LNCaP clone FGC (cell line): Measurements from ENCODE around the gene SMARCA4.

ENCODE experiments used
- DNase-seq: peaks from one replicate; pipeline ENCODE4 v3.0.0-alpha.2; 2011; ENCODE audit warnings: low read depth
- H3K4me3 ChIP-seq: 2 replicates; pipeline ENCODE4 v1.5.1; 2011; ENCODE audit warnings: mild to moderate bottlenecking, low read depth, low read length, control low read depth
- CTCF ChIP-seq: IDR thresholded peaks from 2 replicates; pipeline ENCODE4 v1.5.1; 2012; ENCODE audit warnings: mild to moderate bottlenecking; ENCODE audit not compliant: control insufficient read depth, insufficient read depth; ENCODE audit errors: extremely low read depth

Gene SMARCA4

GRCh38 chr19:11025445-11025844 lies 64.6 kb downstream of the SMARCA4 start:
- no peak for TF ChIP-seq CTCF
- no peak for DNase-seq
- H3K4me3 ChIP-seq = no peak overlapping the region

GRCh38 chr19:11025997-11026396 lies 65.2 kb downstream of the SMARCA4 start:
- no peak for DNase-seq
- TF ChIP-seq CTCF = no peak
- H3K4me3 ChIP-seq = no peak overlapping the region

- no peak overlapping the region for H3K4me3 ChIP-seq
- no peak for TF ChIP-seq CTCF
- DNase-seq = no peak
These were observed 66.6 kb downstream of the SMARCA4 start for GRCh38 chr19:11027381-11027780.

- no peak overlapping the region for H3K4me3 ChIP-seq
- no peak for TF ChIP-seq CTCF
- no peak for DNase-seq
These were observed 67.3 kb downstream of the SMARCA4 start for GRCh38 chr19:11028146-11028545.

- no peak overlapping the region for H3K4me3 ChIP-seq
- TF ChIP-seq CTCF = no peak
- DNase-seq = no peak
These were observed 70.7 kb downstream of the SMARCA4 start for GRCh38 chr19:11031421-11032070.

- TF ChIP-seq CTCF = no peak
- no peak for DNase-seq
- H3K4me3 ChIP-seq = no peak overlapping the region
These were observed 72.4 kb downstream of the SMARCA4 start for GRCh38 chr19:11033251-11033650.

- H3K4me3 ChIP-seq = no peak overlapping the region
- DNase-seq = no peak
- TF ChIP-seq CTCF = no peak
These were observed 72.9 kb downstream of the SMARCA4 start for GRCh38 chr19:11033763-11034162.
